Measurements from ENCODE around the gene TMEM242. TPM values are rescaled to one million over a fixed set of nuclear protein-coding genes. Genes with fewer than 3 reads are reported as not detected.

TMEM242 gene
- polyA plus RNA-seq, 1 of the 3 experiments (the other 2 are of a cell fraction), result 7.4 TPM

DNA sequence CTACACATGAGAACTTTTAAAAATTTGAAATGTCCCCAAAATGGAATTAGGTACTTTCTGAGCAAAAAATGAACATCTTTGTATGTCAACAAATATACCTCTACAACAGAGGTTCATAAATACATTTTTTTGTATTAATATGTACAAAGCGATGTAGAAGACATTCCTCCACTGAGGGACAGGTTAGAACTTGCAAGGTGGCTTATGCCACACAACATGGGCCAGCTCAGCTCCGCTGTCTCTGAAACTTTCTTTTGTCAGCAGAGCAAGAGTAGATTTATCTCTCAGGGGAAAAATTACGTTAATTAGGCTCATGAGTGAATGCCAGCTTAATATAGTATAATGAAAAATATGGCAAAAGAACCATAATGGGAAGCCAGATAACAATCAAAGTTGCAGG, 10.6 kb upstream of the TMEM242 start (continued):
- TF ChIP-seq, protein P1, sequence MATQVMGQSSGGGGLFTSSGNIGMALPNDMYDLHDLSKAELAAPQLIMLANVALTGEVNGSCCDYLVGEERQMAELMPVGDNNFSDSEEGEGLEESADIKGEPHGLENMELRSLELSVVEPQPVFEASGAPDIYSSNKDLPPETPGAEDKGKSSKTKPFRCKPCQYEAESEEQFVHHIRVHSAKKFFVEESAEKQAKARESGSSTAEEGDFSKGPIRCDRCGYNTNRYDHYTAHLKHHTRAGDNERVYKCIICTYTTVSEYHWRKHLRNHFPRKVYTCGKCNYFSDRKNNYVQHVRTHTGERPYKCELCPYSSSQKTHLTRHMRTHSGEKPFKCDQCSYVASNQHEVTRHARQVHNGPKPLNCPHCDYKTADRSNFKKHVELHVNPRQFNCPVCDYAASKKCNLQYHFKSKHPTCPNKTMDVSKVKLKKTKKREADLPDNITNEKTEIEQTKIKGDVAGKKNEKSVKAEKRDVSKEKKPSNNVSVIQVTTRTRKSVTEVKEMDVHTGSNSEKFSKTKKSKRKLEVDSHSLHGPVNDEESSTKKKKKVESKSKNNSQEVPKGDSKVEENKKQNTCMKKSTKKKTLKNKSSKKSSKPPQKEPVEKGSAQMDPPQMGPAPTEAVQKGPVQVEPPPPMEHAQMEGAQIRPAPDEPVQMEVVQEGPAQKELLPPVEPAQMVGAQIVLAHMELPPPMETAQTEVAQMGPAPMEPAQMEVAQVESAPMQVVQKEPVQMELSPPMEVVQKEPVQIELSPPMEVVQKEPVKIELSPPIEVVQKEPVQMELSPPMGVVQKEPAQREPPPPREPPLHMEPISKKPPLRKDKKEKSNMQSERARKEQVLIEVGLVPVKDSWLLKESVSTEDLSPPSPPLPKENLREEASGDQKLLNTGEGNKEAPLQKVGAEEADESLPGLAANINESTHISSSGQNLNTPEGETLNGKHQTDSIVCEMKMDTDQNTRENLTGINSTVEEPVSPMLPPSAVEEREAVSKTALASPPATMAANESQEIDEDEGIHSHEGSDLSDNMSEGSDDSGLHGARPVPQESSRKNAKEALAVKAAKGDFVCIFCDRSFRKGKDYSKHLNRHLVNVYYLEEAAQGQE (IDR thresholded peaks at IDR 0.05; ENCODE audit: low read depth, low read length), result no peak
- TF ChIP-seq CHD2 (IDR thresholded peaks at IDR 0.05; ENCODE audit: low read length, partially characterized antibody) (no peak), MEF2A (IDR thresholded peaks at IDR 0.05; ENCODE audit: borderline replicate concordance, low read depth) (no peak), NFIC (IDR thresholded peaks at IDR 0.05; ENCODE audit: borderline replicate concordance) (no peak), TCF12 (IDR thresholded peaks at IDR 0.05) (no peak)

DNA sequence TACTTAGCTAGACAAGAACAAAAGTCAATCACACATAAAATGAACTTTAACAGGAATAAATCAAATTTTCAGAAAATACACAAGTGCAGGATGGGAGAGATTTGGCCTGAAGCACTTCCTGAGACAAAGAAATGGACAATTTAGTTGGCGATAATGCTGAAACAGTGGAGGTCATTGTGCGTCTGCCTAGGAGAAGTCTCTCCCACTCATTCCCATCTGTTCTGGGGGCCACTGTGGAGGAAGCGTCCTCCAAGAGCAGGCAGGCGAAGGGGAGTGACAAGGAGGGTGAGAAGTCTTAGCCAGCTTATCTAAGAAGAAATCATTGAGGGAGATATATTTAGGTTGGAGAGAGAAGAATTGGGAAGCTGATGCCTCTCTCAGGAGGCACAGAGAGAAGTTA, 10.2 kb upstream of the TMEM242 start:
- Histone ChIP-seq H4K20me1 (ENCODE audit: insufficient read depth) (no peaks in the 10 kb centered on the region), H3K4me2 (no peak overlapping the region), H3K79me2 (ENCODE audit: insufficient read depth) (no peaks in the 10 kb centered on the region), H3K36me3 (replicated peaks in 1 of 2; ENCODE audit: control insufficient read depth in 1 of 2, insufficient read depth in 2 of 2, low read length in 1 of 2) (no peaks in the 10 kb centered on the region), H3K4me1 (ENCODE audit: control insufficient read depth in 1 of 2, insufficient read depth in 2 of 2, low read depth in 1 of 2, low read length in 1 of 2) (peaks cover 2 to 10% of the 10 kb centered on the region in 2 experiments), H3K9ac (no peak overlapping the region), H3K9me3 (no peaks in the 10 kb centered on the region), H3K9me2 (no peaks in the 10 kb centered on the region), H3K27ac (ENCODE audit: low read depth in 2 of 2, low read length in 1 of 2) (no peak overlapping the region), H2AFZ (ENCODE audit: low read depth) (no peak overlapping the region), H3F3A (replicated peaks; ENCODE audit: insufficient read depth) (peaks cover 3% of the 10 kb centered on the region), H3K27me3 (ENCODE audit: insufficient read depth) (no peaks in the 10 kb centered on the region), H3K4me3 (ENCODE audit: low read depth in 2 of 2, low read length in 1 of 2) (no peak overlapping the region)
- 96% methylated on average over 4 of the region's 4 CpGs for WGBS (ENCODE audit: low lambda C conversion rate)
- no peak for DNase-seq
- ChIA-PET CTCF (interaction anchor here (3.9 kb wide), 1 partner anchor 10 kb away, joined by 20 read pairs; the partner anchor contains the start of gene TMEM242), POLR2A (no interaction called here)
- no peak for TF ChIP-seq SMC3 (IDR thresholded peaks at IDR 0.05; ENCODE audit: low read depth, low read length)
- TF ChIP-seq GATA2 (CRISPR knock-in tag; IDR thresholded peaks at IDR 0.05), result no peak
- no peak for TF ChIP-seq NFIC (IDR thresholded peaks at IDR 0.05; ENCODE audit: borderline replicate concordance)
- no peak for TF ChIP-seq RCOR1 (IDR thresholded peaks at IDR 0.05; ENCODE audit: low read length)
- TF ChIP-seq, protein P2, sequence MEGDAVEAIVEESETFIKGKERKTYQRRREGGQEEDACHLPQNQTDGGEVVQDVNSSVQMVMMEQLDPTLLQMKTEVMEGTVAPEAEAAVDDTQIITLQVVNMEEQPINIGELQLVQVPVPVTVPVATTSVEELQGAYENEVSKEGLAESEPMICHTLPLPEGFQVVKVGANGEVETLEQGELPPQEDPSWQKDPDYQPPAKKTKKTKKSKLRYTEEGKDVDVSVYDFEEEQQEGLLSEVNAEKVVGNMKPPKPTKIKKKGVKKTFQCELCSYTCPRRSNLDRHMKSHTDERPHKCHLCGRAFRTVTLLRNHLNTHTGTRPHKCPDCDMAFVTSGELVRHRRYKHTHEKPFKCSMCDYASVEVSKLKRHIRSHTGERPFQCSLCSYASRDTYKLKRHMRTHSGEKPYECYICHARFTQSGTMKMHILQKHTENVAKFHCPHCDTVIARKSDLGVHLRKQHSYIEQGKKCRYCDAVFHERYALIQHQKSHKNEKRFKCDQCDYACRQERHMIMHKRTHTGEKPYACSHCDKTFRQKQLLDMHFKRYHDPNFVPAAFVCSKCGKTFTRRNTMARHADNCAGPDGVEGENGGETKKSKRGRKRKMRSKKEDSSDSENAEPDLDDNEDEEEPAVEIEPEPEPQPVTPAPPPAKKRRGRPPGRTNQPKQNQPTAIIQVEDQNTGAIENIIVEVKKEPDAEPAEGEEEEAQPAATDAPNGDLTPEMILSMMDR (IDR thresholded peaks at IDR 0.05), result no peak
- no peak for TF ChIP-seq FOXJ3 (CRISPR knock-in tag; IDR thresholded peaks at IDR 0.05)
- no peak for TF ChIP-seq RAD21 (IDR thresholded peaks at IDR 0.05; ENCODE audit: low read length)
- TF ChIP-seq, protein P3, sequence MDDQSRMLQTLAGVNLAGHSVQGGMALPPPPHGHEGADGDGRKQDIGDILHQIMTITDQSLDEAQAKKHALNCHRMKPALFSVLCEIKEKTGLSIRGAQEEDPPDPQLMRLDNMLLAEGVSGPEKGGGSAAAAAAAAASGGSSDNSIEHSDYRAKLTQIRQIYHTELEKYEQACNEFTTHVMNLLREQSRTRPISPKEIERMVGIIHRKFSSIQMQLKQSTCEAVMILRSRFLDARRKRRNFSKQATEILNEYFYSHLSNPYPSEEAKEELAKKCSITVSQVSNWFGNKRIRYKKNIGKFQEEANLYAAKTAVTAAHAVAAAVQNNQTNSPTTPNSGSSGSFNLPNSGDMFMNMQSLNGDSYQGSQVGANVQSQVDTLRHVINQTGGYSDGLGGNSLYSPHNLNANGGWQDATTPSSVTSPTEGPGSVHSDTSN (IDR thresholded peaks at IDR 0.05), result no peak
- TF ChIP-seq, protein P4, sequence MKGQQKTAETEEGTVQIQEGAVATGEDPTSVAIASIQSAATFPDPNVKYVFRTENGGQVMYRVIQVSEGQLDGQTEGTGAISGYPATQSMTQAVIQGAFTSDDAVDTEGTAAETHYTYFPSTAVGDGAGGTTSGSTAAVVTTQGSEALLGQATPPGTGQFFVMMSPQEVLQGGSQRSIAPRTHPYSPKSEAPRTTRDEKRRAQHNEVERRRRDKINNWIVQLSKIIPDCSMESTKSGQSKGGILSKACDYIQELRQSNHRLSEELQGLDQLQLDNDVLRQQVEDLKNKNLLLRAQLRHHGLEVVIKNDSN (IDR thresholded peaks at IDR 0.05; ENCODE audit: borderline replicate concordance, low read depth), result no peak
- TF ChIP-seq EZH2phosphoT487 (IDR thresholded peaks at IDR 0.05; ENCODE audit: borderline replicate concordance, low read depth), result no peak
- TF ChIP-seq FOSL2 (IDR thresholded peaks at IDR 0.05; ENCODE audit: borderline replicate concordance, low read depth), result no peak
- TF ChIP-seq ELF1 (IDR thresholded peaks at IDR 0.05), result no peak
- TF ChIP-seq, protein P1 (IDR thresholded peaks at IDR 0.05; ENCODE audit: low read depth, low read length), result no peak
- no peak for TF ChIP-seq FOXM1 (IDR thresholded peaks at IDR 0.05; ENCODE audit: low read depth)
- TF ChIP-seq, protein P5, sequence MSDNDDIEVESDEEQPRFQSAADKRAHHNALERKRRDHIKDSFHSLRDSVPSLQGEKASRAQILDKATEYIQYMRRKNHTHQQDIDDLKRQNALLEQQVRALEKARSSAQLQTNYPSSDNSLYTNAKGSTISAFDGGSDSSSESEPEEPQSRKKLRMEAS (IDR thresholded peaks at IDR 0.05; ENCODE audit: low read depth), result no peak
- no peak for TF ChIP-seq TEAD4 (IDR thresholded peaks at IDR 0.05; ENCODE audit: borderline replicate concordance, insufficient read depth)
- TF ChIP-seq TAF1 (IDR thresholded peaks at IDR 0.05; ENCODE audit: borderline replicate concordance, low read depth, low read length), result no peak
- no peak for TF ChIP-seq JUND (IDR thresholded peaks at IDR 0.05)
